Neural cell (in vitro differentiated cells): ENCODE measurements around the gene HMX1. TPM values are rescaled to one million over a fixed set of nuclear protein-coding genes. Genes with fewer than 3 reads are reported as not detected.
A peak's percentile ranks its signal among the peaks of the same experiment; 100 is the strongest.

Source experiments
- H2AFZ ChIP-seq: fragments of 200-600, 300-800 bp; sonication (generic), shearing (Covaris generic); 2 replicates; pipeline ENCODE4 v1.6.0; 2014; ENCODE audit warnings: low read depth, mild to moderate bottlenecking, antibody characterized with exemption, low read length, moderate library complexity
- H3F3A ChIP-seq: fragments of 200-600 bp; shearing (Covaris generic); 2 replicates; pipeline ENCODE4 v1.6.1; 2016; ENCODE audit warnings: mild to moderate bottlenecking, moderate library complexity, mixed read lengths, antibody characterized with exemption, low read length; ENCODE audit not compliant: insufficient read depth, poor library complexity, severe bottlenecking
- H3K27ac ChIP-seq: fragments of 200-600, 300-800 bp; sonication (generic), shearing (Covaris generic); 2 replicates; pipeline ENCODE4 v1.5.1; 2014; ENCODE audit warnings: mild to moderate bottlenecking, low read length, moderate library complexity
- H3K27me3 ChIP-seq: fragments of 300-800, 200-600 bp; sonication (generic), shearing (Covaris generic); 2 replicates; pipeline ENCODE4 v1.6.0; 2014; ENCODE audit warnings: mild to moderate bottlenecking, low read depth, low read length, moderate library complexity; ENCODE audit not compliant: insufficient read depth
- H3K36me3 ChIP-seq: fragments of 300-800, 200-600 bp; sonication (generic), shearing (Covaris generic); 2 replicates; pipeline ENCODE4 v1.5.1; 2014; ENCODE audit warnings: mild to moderate bottlenecking, antibody characterized with exemption, low read length, moderate library complexity; ENCODE audit not compliant: insufficient read depth
- H3K4me2 ChIP-seq: fragments of 300-800, 200-600 bp; sonication (generic), shearing (Covaris generic); 2 replicates; pipeline ENCODE4 v1.6.0; 2014; ENCODE audit warnings: mild to moderate bottlenecking, low read length
- H3K4me3 ChIP-seq: fragments of 300-800, 200-600 bp; sonication (generic), shearing (Covaris generic); 2 replicates; pipeline ENCODE4 v1.5.1; 2014; ENCODE audit warnings: mild to moderate bottlenecking, low read length, moderate library complexity
- H3K79me2 ChIP-seq: fragments of 200-600 bp; shearing (Covaris generic); replicated peaks from 2 replicates; pipeline ENCODE4 v1.6.0; 2014; ENCODE audit warnings: mild to moderate bottlenecking, low read length, moderate library complexity; ENCODE audit not compliant: insufficient read depth
- H3K9ac ChIP-seq: fragments of 300-800, 200-600 bp; sonication (generic), shearing (Covaris generic); 2 replicates; pipeline ENCODE4 v1.6.1; 2016; ENCODE audit warnings: mild to moderate bottlenecking, low read length, mixed read lengths
- H3K9me2 ChIP-seq: fragments of 200-600 bp; shearing (Covaris generic); 2 replicates; pipeline ENCODE4 v1.6.1; 2016; ENCODE audit warnings: mild to moderate bottlenecking, low read length, mixed read lengths; ENCODE audit not compliant: insufficient read depth
- H3K9me3 ChIP-seq: fragments of 200-600, 300-800 bp; sonication (generic), shearing (Covaris generic); 2 replicates; pipeline ENCODE4 v1.6.1; 2016; ENCODE audit warnings: mild to moderate bottlenecking, mixed run types, low read length, moderate library complexity, mixed read lengths
- H4K20me1 ChIP-seq: fragments of 200-600 bp; shearing (Covaris generic); 2 replicates; pipeline ENCODE4 v1.6.1; 2016; ENCODE audit warnings: mild to moderate bottlenecking, mixed run types; ENCODE audit not compliant: insufficient read depth
- EP300 ChIP-seq: fragments of 450-650 bp; conservative IDR thresholded peaks from 2 replicates; pipeline ENCODE4 v1.6.1; 2014; ENCODE audit warnings: antibody characterized with exemption, mild to moderate bottlenecking, moderate library complexity; ENCODE audit not compliant: poor library complexity, severe bottlenecking
- EZH2 ChIP-seq: fragments of 200-600, 300-800 bp; shearing (Covaris generic), sonication (generic); IDR thresholded peaks from 2 replicates; pipeline ENCODE4 v1.6.1; 2014; ENCODE audit warnings: antibody characterized with exemption, low read length, borderline replicate concordance, mild to moderate bottlenecking; ENCODE audit not compliant: insufficient read depth, poor library complexity, severe bottlenecking
- MXI1 ChIP-seq: fragments of 450-650 bp; conservative IDR thresholded peaks from 2 replicates; pipeline ENCODE4 v1.6.1; 2014; ENCODE audit warnings: antibody characterized with exemption, mild to moderate bottlenecking; ENCODE audit not compliant: poor library complexity, severe bottlenecking
- POLR2AphosphoS5 ChIP-seq: IDR thresholded peaks from 2 replicates; pipeline ENCODE4 v1.6.1; 2012
- RAD21 ChIP-seq: fragments of 450-650 bp; conservative IDR thresholded peaks from 2 replicates; pipeline ENCODE4 v1.6.1; 2014; ENCODE audit warnings: antibody characterized with exemption, mild to moderate bottlenecking, moderate library complexity
- SMC3 ChIP-seq: fragments of 450-650 bp; conservative IDR thresholded peaks from 2 replicates; pipeline ENCODE4 v1.6.1; 2014; ENCODE audit warnings: antibody characterized with exemption, mild to moderate bottlenecking, moderate library complexity; ENCODE audit not compliant: poor library complexity
- TAF1 ChIP-seq: IDR thresholded peaks from 2 replicates; pipeline ENCODE4 v1.6.1; 2012; ENCODE audit warnings: low read depth
- polyA plus RNA-seq: library from polyadenylated mRNA; depleted of rRNA; stranded (reverse); fragments of >200 nt; gene quantifications from 2 replicates; pipeline ENCODE4 v1.2.3, GENCODE V29; 2014
- TF ChIP-seq, protein P1 (sequence below): fragments of 450-650 bp; IDR thresholded peaks from 2 replicates; pipeline ENCODE4 v1.5.1; 2014; ENCODE audit warnings: antibody characterized with exemption, mild to moderate bottlenecking, moderate library complexity; ENCODE audit not compliant: poor library complexity, severe bottlenecking
- TF ChIP-seq, protein P2 (sequence below): IDR thresholded peaks from 2 replicates; pipeline ENCODE4 v1.6.1; 2012; ENCODE audit warnings: borderline replicate concordance

The HMX1 gene
- polyA plus RNA-seq, 1 donor from 2014 or later: 0.89 TPM

DNA sequence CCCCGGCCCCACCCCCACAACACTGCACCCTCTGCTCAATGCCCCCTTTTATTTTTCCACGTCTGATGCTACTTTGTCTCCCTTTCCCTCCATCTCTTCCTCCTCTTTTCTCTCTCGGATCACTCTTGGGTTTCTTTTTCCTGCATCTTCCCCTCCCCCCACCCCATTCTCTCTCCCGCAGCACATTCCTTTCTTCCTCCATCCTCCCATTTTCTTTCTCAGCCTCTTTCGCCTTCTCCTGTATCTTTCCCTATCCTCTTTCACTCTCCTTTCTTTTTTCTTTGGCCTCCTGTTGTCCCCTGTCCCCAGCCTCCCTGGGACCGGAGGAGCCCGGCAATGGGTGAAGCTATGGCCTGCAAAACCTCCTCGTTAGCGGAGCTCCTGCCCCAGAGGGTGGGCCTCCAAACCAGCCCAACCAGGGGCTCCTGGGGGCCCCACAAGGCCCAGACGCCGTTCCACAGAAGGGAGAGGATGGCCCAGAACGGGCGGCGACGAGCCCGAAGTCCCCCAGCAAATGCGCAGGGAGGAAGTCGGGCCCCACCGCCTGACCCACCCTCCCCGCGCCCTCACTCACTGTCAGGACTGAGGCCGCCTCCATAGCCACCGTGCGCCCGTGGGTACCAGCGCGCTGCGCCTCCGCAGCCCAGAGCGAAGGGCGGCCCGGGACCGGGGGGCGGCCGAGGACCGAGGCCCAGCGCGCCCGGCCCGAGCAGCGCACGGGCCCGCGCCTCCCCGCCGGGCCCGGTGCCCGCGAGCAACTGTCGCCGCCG, 807 bp downstream of the HMX1 start:
- peak overlapping the region; percentile 57 for H3K4me3 ChIP-seq
- no peaks in the 10 kb centered on the region for H3K36me3 ChIP-seq
- H3K4me2 ChIP-seq: no peak overlapping the region
- TF ChIP-seq RAD21: no peak
- TF ChIP-seq EP300: no peak
- peaks cover 92% of the 10 kb centered on the region for H3K27me3 ChIP-seq
- H3F3A ChIP-seq: no peaks in the 10 kb centered on the region
- H3K9me3 ChIP-seq: no peaks in the 10 kb centered on the region
- H3K9me2 ChIP-seq: no peaks in the 10 kb centered on the region
- H3K9ac ChIP-seq: peak overlapping the region; percentile 41
- no peaks in the 10 kb centered on the region for H3K79me2 ChIP-seq
- H4K20me1 ChIP-seq: no peaks in the 10 kb centered on the region
- no peak overlapping the region for H2AFZ ChIP-seq
- H3K27ac ChIP-seq: no peak overlapping the region

DNA sequence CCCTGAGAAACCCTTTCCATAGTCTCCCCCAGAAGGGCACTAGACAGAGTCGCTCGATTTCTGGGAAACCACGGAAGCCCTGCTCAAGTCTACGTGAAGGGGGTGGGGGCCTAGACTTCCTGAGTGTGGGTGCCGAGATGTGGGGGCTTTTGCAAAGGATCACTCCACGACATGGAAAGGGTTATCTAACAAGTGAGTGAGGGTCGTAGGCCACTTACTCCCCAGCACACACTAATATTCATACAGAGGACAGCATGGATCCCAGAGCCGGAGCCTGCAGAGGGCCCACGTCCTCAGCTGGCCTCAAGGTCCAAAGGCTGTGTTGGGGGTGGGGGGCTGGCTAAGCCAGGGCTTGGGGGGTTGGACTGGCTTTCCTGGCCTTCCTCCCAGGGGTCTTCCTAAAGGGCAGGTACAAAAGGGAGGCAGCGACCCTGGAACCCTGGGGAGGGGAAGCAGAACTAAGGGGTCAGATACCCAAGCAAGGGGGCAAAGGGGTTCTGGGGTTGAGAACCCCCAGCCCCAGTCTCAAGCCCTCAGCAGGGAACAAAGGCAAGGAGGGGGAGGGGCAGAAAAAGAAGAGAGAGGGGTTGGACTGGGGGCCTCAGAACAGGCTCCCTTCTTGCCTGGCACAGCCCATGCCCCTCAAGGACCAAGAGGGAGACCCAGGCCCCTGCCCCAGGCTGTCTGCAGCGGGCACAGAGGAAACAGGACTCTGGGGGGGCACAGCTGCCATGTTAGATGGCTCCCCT, 1.6 kb downstream of the HMX1 start:
- Histone ChIP-seq H4K20me1 (no peaks in the 10 kb centered on the region), H2AFZ (no peak overlapping the region), H3K9me2 (no peaks in the 10 kb centered on the region), H3K9me3 (no peaks in the 10 kb centered on the region), H3K79me2 (no peaks in the 10 kb centered on the region), H3K4me3 (no peak overlapping the region), H3F3A (no peaks in the 10 kb centered on the region), H3K27ac (no peak overlapping the region), H3K36me3 (no peaks in the 10 kb centered on the region), H3K9ac (no peak overlapping the region), H3K27me3 (peaks cover 92% of the 10 kb centered on the region), H3K4me2 (no peak overlapping the region)
- no peak for TF ChIP-seq TAF1
- TF ChIP-seq, protein P1, sequence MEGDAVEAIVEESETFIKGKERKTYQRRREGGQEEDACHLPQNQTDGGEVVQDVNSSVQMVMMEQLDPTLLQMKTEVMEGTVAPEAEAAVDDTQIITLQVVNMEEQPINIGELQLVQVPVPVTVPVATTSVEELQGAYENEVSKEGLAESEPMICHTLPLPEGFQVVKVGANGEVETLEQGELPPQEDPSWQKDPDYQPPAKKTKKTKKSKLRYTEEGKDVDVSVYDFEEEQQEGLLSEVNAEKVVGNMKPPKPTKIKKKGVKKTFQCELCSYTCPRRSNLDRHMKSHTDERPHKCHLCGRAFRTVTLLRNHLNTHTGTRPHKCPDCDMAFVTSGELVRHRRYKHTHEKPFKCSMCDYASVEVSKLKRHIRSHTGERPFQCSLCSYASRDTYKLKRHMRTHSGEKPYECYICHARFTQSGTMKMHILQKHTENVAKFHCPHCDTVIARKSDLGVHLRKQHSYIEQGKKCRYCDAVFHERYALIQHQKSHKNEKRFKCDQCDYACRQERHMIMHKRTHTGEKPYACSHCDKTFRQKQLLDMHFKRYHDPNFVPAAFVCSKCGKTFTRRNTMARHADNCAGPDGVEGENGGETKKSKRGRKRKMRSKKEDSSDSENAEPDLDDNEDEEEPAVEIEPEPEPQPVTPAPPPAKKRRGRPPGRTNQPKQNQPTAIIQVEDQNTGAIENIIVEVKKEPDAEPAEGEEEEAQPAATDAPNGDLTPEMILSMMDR: no peak
- TF ChIP-seq RAD21: no peak
- TF ChIP-seq EP300: no peak
- TF ChIP-seq POLR2AphosphoS5: no peak
- TF ChIP-seq MXI1: no peak
- no peak for TF ChIP-seq EZH2
- TF ChIP-seq, protein P2, sequence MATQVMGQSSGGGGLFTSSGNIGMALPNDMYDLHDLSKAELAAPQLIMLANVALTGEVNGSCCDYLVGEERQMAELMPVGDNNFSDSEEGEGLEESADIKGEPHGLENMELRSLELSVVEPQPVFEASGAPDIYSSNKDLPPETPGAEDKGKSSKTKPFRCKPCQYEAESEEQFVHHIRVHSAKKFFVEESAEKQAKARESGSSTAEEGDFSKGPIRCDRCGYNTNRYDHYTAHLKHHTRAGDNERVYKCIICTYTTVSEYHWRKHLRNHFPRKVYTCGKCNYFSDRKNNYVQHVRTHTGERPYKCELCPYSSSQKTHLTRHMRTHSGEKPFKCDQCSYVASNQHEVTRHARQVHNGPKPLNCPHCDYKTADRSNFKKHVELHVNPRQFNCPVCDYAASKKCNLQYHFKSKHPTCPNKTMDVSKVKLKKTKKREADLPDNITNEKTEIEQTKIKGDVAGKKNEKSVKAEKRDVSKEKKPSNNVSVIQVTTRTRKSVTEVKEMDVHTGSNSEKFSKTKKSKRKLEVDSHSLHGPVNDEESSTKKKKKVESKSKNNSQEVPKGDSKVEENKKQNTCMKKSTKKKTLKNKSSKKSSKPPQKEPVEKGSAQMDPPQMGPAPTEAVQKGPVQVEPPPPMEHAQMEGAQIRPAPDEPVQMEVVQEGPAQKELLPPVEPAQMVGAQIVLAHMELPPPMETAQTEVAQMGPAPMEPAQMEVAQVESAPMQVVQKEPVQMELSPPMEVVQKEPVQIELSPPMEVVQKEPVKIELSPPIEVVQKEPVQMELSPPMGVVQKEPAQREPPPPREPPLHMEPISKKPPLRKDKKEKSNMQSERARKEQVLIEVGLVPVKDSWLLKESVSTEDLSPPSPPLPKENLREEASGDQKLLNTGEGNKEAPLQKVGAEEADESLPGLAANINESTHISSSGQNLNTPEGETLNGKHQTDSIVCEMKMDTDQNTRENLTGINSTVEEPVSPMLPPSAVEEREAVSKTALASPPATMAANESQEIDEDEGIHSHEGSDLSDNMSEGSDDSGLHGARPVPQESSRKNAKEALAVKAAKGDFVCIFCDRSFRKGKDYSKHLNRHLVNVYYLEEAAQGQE: no peak
- TF ChIP-seq SMC3: no peak
